HG02588 (cell line): ENCODE results near the gene RNF4.

Experiments used
- ATAC-seq: cut with Tn5 transposase; IDR thresholded peaks from one replicate; pipeline ENCODE4 v1.9.1; 2021; ENCODE audit warnings: mild to moderate bottlenecking, moderate library complexity; ENCODE audit not compliant: unreplicated experiment

RNF4 gene

GRCh38 chr4:2437475-2438215 is 31.3 kb upstream of the RNF4 start:
- ATAC-seq, result no peak

GRCh38 chr4:2438822-2439718 is 29.8 kb upstream of the RNF4 start:
- ATAC-seq, result no peak

GRCh38 chr4:2441393-2442174 is 27.3 kb upstream of the RNF4 start:
- peak; percentile 81 for ATAC-seq

- no peak for ATAC-seq
Measured at GRCh38 chr4:2442175-2442993, 26.5 kb upstream of the RNF4 start.

- ATAC-seq, result no peak
Measured at GRCh38 chr4:2443061-2443730, 25.7 kb upstream of the RNF4 start.

GRCh38 chr4:2443956-2444740 is 24.8 kb upstream of the RNF4 start:
- ATAC-seq, result no peak

- ATAC-seq, result no peak
Measured at GRCh38 chr4:2445130-2445529, 23.8 kb upstream of the RNF4 start.

- ATAC-seq, result no peak
Measured at GRCh38 chr4:2445571-2445970, 23.3 kb upstream of the RNF4 start.

GRCh38 chr4:2446656-2447564 is 22.0 kb upstream of the RNF4 start:
- ATAC-seq, result no peak

- ATAC-seq, result no peak
Measured at GRCh38 chr4:2448589-2448988, 20.3 kb upstream of the RNF4 start.

- no peak for ATAC-seq
Measured at GRCh38 chr4:2449051-2449450, 19.9 kb upstream of the RNF4 start.

- ATAC-seq, result no peak
Measured at GRCh38 chr4:2449511-2450392, 19.2 kb upstream of the RNF4 start.

GRCh38 chr4:2450394-2451035 is 18.4 kb upstream of the RNF4 start:
- no peak for ATAC-seq

- ATAC-seq, result no peak
Measured at GRCh38 chr4:2451036-2451520, 17.8 kb upstream of the RNF4 start.

GRCh38 chr4:2451821-2452785 is 16.8 kb upstream of the RNF4 start:
- no peak for ATAC-seq
